ENCODE results near the gene DNAJC15.

- TF ChIP-seq BHLHE40 (IDR thresholded peaks at IDR 0.05; ENCODE audit: low read depth, low read length) (no peak), MXI1 (IDR thresholded peaks at IDR 0.05; ENCODE audit: borderline replicate concordance, low read depth, low read length) (no peak), SMC3 (IDR thresholded peaks at IDR 0.05; ENCODE audit: low read depth, low read length) (no peak), CTCF (conservative IDR thresholded peaks at IDR 0.05; ENCODE audit: low read depth, low read length) (no peak), USF2 (IDR thresholded peaks at IDR 0.05; ENCODE audit: low read depth, low read length) (no peak), NFE2L2 (IDR thresholded peaks at IDR 0.05; ENCODE audit: low read depth, low read length) (no peak), POLR2A (IDR thresholded peaks at IDR 0.05; ENCODE audit: low read depth, low read length) (no peak), CEBPB (IDR thresholded peaks at IDR 0.05; ENCODE audit: low read depth, low read length) (no peak), RAD21 (IDR thresholded peaks at IDR 0.05; ENCODE audit: low read length) (no peak), RFX5 (IDR thresholded peaks at IDR 0.05; ENCODE audit: low read depth, low read length) (no peak), FOS (IDR thresholded peaks at IDR 0.05; ENCODE audit: low read depth, low read length) (no peak)
These were observed 131.5 kb downstream of the DNAJC15 start for GRCh38 chr13:43154839-43155238.
